ENCODE data around the gene NUP54.
A peak's percentile ranks its signal among the peaks of the same experiment; 100 is the strongest.

NUP54 gene

GRCh38 chr4:76148142-76148865 is at the start of gene NUP54:
Gene NUP54 (minus strand): TSS chr4:76148397. CDS start chr4:76148374, 23 bp downstream.
- peak; percentile 80 to 94 for DNase-seq (ENCODE audit: low read depth in 2 of 2)

GRCh38 chr4:76197031-76197743 is 49.0 kb upstream of the NUP54 start:
- DNase-seq (ENCODE audit: low read depth in 2 of 2): no peak

- no peak for DNase-seq (ENCODE audit: low read depth in 2 of 2)
Measured at GRCh38 chr4:76196376-76196775, 48.2 kb upstream of the NUP54 start.

- no peak for DNase-seq (ENCODE audit: low read depth in 2 of 2)
Measured at GRCh38 chr4:76195326-76195725, 47.1 kb upstream of the NUP54 start.

- DNase-seq (ENCODE audit: low read depth in 2 of 2): no peak
Measured at GRCh38 chr4:76194325-76194724, 46.1 kb upstream of the NUP54 start.

- no peak for DNase-seq (ENCODE audit: low read depth in 2 of 2)
Measured at GRCh38 chr4:76192236-76192635, 44.0 kb upstream of the NUP54 start.

GRCh38 chr4:76188557-76188956 is 40.4 kb upstream of the NUP54 start:
- no peak for DNase-seq (ENCODE audit: low read depth in 2 of 2)

DNA sequence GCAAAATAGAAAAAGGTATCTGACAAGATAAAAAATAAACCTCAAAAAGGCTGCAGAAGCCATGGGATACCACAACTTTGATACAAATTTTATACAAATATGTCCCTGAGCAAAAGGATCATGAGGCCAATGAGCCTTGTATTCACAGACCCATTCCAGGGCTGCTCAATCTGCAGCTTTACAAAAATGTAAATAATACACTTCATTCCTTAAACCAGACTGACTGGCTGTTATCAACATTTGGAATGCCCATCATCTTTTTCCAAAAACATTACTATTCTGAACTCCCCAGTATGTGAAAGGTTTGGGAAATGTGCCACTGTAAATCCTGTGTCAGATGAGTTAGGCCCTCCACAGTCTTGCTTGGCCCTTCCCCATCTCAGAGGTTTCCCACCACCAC is 40.0 kb upstream of the NUP54 start:
- no peak for DNase-seq (ENCODE audit: low read depth in 2 of 2)

DNA sequence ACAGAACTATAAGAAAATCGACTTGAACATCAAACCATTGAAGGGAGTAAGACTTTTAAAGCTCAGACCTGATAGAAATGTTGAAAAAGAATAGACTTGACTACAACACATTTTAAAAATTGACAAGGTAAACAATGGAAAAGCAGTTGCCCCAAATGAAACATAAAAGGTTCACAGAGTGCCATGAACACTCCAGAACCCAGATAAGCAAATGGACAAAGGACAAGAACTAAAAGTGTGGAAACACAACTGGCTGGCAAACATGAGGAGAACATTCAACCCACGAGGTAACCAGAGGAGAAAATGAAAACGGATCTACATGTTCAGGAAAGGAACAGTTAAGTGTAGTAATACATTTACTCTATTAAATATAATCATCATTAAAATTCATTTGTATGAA is 39.0 kb upstream of the NUP54 start:
- no peak for DNase-seq (ENCODE audit: low read depth in 2 of 2)

- DNase-seq (ENCODE audit: low read depth in 2 of 2): no peak
Measured at GRCh38 chr4:76182463-76182862, 34.3 kb upstream of the NUP54 start.

DNA sequence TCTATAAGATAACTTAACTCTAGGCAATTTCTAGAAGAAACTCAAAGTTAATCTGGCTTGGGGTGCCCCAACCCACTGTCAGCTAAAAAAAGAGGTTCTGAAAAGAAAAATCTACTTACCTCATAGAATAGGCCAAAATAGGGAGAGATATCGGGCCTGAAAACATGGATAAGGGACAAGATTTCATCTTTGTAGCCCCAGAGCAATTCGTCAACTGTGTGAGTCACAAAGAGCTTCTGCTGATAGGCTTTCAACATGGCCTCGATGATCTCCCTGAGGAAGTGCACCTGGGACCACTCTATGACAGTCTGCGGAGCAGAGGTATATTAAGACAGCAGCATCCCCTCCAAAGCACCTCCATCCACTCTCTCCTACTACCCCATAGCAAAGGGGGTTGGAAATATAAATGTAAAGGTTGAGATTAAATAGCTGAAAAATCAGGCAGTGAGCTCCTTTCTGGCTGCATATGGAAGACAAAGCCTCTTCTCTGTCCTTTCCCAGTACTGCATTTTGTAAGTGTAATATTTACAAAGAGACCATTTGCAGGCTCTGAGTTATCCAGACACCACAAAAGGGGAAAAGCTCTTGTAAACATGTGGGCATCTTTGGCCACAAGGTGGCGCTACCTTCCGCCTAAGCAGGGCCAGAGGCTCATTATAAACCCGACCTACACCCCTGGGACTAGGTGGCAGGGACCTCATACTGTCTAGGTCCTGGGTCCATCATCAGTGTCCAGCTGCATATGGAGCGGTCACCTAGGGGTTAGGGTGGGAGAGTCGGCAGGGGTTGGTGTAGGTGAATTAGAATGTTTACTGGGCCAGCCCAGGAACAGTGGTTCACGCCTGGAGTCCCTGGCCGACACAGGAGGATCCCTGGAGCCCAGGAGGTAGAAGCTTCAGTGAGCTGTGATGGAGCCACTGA is 31.5 kb upstream of the NUP54 start:
- DNase-seq (ENCODE audit: low read depth in 2 of 2): peak; percentile 59 to 72

DNA sequence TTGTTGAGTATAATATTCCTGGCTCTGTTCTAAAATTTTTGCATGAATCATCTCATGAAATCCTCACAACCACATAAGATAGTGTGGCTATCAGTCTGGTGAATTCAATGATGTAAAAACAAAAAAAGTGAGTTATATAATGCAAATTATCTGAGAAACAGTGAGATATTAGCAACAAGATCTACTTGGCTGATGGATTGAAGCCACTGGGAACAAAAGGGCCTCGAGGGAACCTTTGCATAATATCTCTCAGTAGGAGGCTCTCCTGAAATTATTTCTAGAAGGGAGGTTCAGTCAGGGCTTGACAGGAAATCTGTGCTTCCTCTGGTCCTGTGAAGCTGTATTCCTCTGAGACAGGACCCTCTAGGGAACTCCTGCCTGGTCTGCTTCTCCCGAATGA is 30.1 kb upstream of the NUP54 start:
- no peak for DNase-seq (ENCODE audit: low read depth in 2 of 2)

DNA sequence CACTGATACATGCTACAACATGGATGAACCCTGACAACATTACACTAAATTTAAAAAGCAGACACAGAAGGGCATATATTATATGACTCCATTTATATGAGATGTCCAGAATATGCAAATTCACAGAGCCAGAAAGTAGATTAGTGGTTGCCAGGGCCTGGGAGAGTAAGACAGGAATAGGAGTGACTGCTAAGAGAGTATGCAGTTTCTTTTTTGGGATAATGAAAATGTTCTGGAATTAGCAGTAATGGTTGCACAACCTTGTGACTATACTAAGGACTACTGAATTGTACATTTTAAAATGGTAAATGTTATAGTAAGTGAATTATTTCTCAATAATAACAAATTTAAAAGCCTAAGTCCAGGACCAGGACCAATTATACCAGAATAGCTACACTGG is 29.5 kb upstream of the NUP54 start:
- no peak for DNase-seq (ENCODE audit: low read depth in 2 of 2)

DNA sequence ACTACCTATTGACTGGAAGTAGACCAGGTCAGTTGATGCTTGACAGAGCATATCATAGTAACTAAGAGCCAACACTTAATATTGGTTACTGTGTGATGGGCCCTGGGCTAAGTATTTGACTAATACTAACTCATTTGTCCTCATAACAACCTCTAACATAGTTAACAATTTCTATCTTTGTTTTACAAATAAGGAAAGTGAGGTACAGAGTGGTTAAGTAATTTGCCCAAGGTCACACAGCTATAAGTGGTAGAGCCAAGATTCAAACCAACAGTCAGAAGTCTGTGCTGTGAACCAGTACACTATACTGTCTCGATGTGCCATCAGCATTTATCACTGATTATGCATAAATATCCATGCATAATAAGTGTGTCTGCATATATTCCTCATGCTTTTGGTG is 27.1 kb upstream of the NUP54 start:
- no peak for DNase-seq (ENCODE audit: low read depth in 2 of 2)

DNA sequence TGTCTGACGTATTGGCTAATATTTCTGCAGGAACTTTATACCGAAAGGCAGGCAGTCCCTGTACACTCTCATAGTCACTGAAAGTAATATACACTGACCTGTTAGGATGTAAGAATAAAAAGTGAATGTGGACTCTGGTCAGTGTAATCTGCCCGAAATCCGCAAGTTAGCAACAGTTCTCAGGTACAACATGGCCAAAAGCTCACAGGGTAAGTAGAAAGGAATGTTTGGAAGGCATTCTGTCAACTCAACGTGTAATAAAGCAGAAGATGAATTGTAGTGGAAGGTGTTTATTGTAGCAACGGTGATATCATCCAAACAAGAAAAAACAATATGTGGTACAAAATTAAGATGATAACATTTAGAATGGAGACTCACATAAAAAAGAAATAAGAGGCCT is 26.0 kb upstream of the NUP54 start:
- no peak for DNase-seq (ENCODE audit: low read depth in 2 of 2)

DNA sequence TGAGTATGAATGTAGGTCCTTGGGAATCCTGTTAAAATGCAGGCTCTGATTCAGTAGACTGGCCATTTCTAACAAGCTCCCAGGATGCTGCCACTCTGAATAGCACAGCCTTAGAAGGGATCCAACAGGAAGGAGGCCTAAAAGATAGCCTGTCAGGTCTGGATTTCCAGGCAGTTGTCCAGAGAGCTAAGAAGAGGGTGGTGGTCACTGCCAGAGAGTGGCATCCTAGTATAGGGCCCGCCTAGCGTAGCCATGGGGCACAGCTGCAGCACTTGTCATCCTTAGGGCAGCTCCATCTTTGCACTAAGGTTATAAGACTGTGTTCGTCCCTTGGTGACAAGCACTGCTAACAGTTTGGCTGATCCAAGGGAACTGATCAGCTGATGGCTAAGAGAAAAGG is 20.5 kb upstream of the NUP54 start:
- no peak for DNase-seq (ENCODE audit: low read depth in 2 of 2)

DNA sequence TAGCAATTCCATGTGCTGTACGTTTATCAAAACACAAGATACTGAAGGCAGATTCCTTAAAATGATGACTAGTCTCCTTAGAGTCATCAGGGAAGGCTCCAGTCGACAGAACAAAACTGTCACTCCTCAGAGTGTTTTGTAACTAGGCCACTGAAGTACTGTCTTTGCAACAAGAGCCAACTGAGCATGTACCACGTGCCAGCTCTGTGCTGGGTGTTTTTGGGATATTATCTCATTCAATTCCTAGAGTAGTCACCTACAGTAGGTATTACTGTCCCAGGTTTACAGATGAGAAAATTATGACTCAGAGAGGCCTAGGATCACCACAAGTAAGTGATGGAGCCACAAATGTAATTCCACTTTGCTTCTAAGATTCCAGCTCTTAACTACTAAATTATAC is 18.3 kb upstream of the NUP54 start:
- no peak for DNase-seq (ENCODE audit: low read depth in 2 of 2)

DNA sequence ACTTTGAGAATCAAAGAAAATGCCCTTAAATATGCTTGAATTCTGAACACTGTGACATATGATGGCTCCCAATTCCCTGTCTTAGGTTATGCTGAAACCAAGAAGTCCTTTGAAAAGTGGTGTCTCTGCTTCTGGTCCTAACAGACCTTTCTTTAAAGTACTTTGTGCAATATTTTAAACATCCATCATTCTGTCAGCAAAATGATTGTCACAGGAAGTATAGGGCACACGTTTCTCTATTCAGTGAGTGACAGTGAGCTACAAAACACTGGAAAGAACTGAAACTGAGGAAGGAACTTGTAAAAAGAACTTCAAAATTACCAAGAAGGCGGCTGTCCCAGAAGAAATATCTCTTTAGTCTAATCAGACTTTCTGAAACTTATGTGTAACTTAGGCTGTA is 12.2 kb upstream of the NUP54 start:
- DNase-seq (ENCODE audit: low read depth in 2 of 2): no peak

DNA sequence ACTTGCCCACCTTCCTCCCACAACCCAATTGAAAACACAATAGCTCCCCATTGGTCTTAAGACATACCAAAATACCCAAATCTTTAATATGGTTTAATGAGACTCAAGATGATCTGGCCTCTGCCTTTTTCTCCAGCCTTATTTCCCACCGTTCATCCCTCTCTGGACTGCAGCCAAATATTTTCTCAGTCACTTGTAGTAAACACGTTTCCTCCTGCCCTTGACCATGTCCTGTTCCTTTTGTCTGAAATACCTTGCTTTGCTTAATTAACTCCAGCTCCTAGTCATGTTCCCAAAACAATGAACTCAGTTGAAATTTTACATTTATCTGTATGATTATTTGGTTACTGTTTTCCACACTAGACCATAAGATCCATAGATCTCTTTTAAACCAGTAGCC is 8.4 kb upstream of the NUP54 start:
- DNase-seq (ENCODE audit: low read depth in 2 of 2): no peak

DNA sequence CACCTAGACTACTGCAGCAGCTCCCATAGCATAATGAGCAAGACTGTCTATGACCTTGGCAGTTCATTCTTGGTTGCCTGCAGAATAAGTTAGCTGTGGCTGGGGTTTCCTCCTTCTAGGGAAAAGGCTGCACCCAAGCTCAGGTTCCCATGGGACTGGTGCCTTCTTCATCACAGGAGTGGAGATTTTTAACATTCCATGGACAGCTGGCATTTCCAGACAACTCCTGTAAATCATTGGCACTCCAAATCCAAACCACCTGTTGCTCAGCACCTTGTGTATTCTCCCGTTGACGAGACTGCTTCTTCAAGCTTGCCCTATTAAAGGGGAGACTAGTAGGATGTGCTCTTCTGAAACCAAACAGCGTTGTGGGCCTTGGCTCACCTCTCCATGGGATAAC is 7.8 kb upstream of the NUP54 start:
- no peak for DNase-seq (ENCODE audit: low read depth in 2 of 2)

GRCh38 chr4:76153356-76153755 is 5.2 kb upstream of the NUP54 start:
- no peak for DNase-seq (ENCODE audit: low read depth in 2 of 2)

GRCh38 chr4:76147454-76148141 is 599 bp downstream of the NUP54 start:
- DNase-seq (ENCODE audit: low read depth in 2 of 2): peak in 1 of 2 donors; percentile 3
